IMR-90 (cell line): Measurements from ENCODE around the gene C11orf68. TPM values are rescaled to one million over a fixed set of nuclear protein-coding genes. Genes with fewer than 3 reads are reported as not detected.
A peak's percentile ranks its signal among the peaks of the same experiment; 100 is the strongest.

Source experiments
- ATAC-seq: fragments of 200-7000 bp; cut with Tn5 transposase; 2 replicates; pipeline ENCODE4 v1.9.1; 2020; ENCODE audit warnings: low read depth, mild to moderate bottlenecking, moderate library complexity
- BruUV-seq: library from RNA; stranded (reverse); fragments of 400-500 nt; replicated peaks from 2 replicates; lab custom pipeline; 2021; lab: Mats Ljungman, UMichigan
- CTCF ChIA-PET: fragments of 300-600 bp; formaldehyde crosslinking; extraction: SDS; loops from one replicate; lab custom pipeline; 2021; ENCODE audit warnings: antibody characterized with exemption; lab: Yijun Ruan, JAX
- POLR2A ChIA-PET: fragments of 300-600 bp; sonication (Branson Sonifier 250); formaldehyde crosslinking; loops from one replicate; lab custom pipeline; 2022; ENCODE audit warnings: antibody characterized with exemption; ENCODE audit not compliant: unreplicated experiment; lab: Charles Lee
- DNase-seq: peaks from one replicate; pipeline ENCODE4 v3.0.0; 2013
- H2AFZ ChIP-seq: replicated peaks from 2 replicates; pipeline ENCODE3; 2013; ENCODE audit warnings: low read length, mild to moderate bottlenecking; ENCODE audit not compliant: poor library complexity
- H2AK5ac ChIP-seq: 2 replicates; pipeline ENCODE4 v1.6.1; 2013; ENCODE audit warnings: low read depth, low read length, inconsistent platforms
- H2AK9ac ChIP-seq: replicated peaks from 2 replicates; pipeline ENCODE3; 2013; ENCODE audit warnings: mild to moderate bottlenecking, low read depth, low read length, moderate library complexity; ENCODE audit not compliant: poor library complexity
- H2BK120ac ChIP-seq: 2 replicates; pipeline ENCODE4 v1.6.1; 2013; ENCODE audit warnings: low read depth, low read length, inconsistent platforms
- H2BK15ac ChIP-seq: 3 replicates; pipeline ENCODE4 v1.6.1; 2013; ENCODE audit warnings: low read depth, low read length, inconsistent platforms
- H2BK20ac ChIP-seq: 2 replicates; pipeline ENCODE4 v1.6.1; 2013; ENCODE audit warnings: low read depth, mild to moderate bottlenecking, inconsistent platforms, low read length, moderate library complexity
- H2BK5ac ChIP-seq: 2 replicates; pipeline ENCODE4 v1.6.1; 2013; ENCODE audit warnings: mild to moderate bottlenecking, low read depth, low read length, inconsistent platforms; ENCODE audit not compliant: poor library complexity, severe bottlenecking
- H3K14ac ChIP-seq: replicated peaks from 2 replicates; pipeline ENCODE4 v1.6.1; 2013; ENCODE audit warnings: low read depth, low read length, inconsistent platforms
- H3K18ac ChIP-seq: 2 replicates; pipeline ENCODE4 v1.6.1; 2013; ENCODE audit warnings: low read depth, low read length, control low read depth
- H3K23ac ChIP-seq: 2 replicates; pipeline ENCODE4 v1.6.1; 2013; ENCODE audit warnings: low read depth, low read length, inconsistent platforms
- H3K27ac ChIP-seq: 2 replicates; pipeline ENCODE4 v1.5.1; 2013; ENCODE audit warnings: mild to moderate bottlenecking, control low read depth, low read length; ENCODE audit not compliant: insufficient read depth
- H3K27me3 ChIP-seq: 2 replicates; pipeline ENCODE4 v1.6.1; 2013; ENCODE audit warnings: low read length; ENCODE audit not compliant: control insufficient read depth, insufficient read depth
- H3K36me3 ChIP-seq: 2 replicates; pipeline ENCODE4 v1.6.1; 2013; ENCODE audit warnings: low read length, mixed read lengths; ENCODE audit not compliant: control insufficient read depth, insufficient read depth
- H3K4ac ChIP-seq: 2 replicates; pipeline ENCODE4 v1.6.1; 2013; ENCODE audit warnings: low read depth, low read length, inconsistent platforms
- H3K4me1 ChIP-seq: 2 replicates; pipeline ENCODE4 v1.6.1; 2013; ENCODE audit warnings: low read length, mixed read lengths; ENCODE audit not compliant: control insufficient read depth, insufficient read depth
- H3K4me2 ChIP-seq: 2 replicates; pipeline ENCODE4 v1.6.1; 2013; ENCODE audit warnings: low read depth, mild to moderate bottlenecking, control low read depth, low read length, moderate library complexity
- H3K4me3 ChIP-seq: 2 replicates; pipeline ENCODE4 v1.5.1; 2013; ENCODE audit warnings: low read depth, mild to moderate bottlenecking, control low read depth, low read length, moderate library complexity; ENCODE audit not compliant: insufficient read depth
- H3K56ac ChIP-seq: 2 replicates; pipeline ENCODE4 v1.6.1; 2013; ENCODE audit warnings: low read length, inconsistent platforms; ENCODE audit not compliant: insufficient read depth; ENCODE audit errors: extremely low read depth
- H3K79me1 ChIP-seq, 2 experiments: 2 replicates each; pipeline ENCODE4 v1.6.1; 2013; ENCODE audit warnings: low read length in 2 of 2, inconsistent platforms in 1 of 2, low read depth in 1 of 2
- H3K9ac ChIP-seq: 2 replicates; pipeline ENCODE4 v1.6.1; 2013; ENCODE audit warnings: low read depth, low read length, control low read depth
- H3K9me1 ChIP-seq: 2 replicates; pipeline ENCODE4 v1.6.1; 2013; ENCODE audit warnings: low read length, inconsistent platforms; ENCODE audit not compliant: insufficient read depth
- H3K9me3 ChIP-seq: 2 replicates; pipeline ENCODE4 v1.6.1; 2013; ENCODE audit warnings: low read length; ENCODE audit not compliant: control insufficient read depth, insufficient read depth
- H4K20me1 ChIP-seq: 2 replicates; pipeline ENCODE4 v1.6.1; 2013; ENCODE audit warnings: low read length, inconsistent platforms; ENCODE audit not compliant: insufficient read depth
- H4K5ac ChIP-seq: 2 replicates; pipeline ENCODE4 v1.6.1; 2013; ENCODE audit warnings: mild to moderate bottlenecking, low read depth, low read length, control low read depth
- H4K8ac ChIP-seq, 2 experiments: 2 replicates each; pipeline ENCODE4 v1.6.1; 2013; ENCODE audit warnings: low read depth in 2 of 2, low read length in 2 of 2, control low read depth in 1 of 2, inconsistent platforms in 1 of 2
- H4K91ac ChIP-seq: 2 replicates; pipeline ENCODE4 v1.6.1; 2013; ENCODE audit warnings: low read depth, low read length, inconsistent platforms; ENCODE audit not compliant: insufficient read depth
- MAFK ChIP-seq: IDR thresholded peaks from 2 replicates; pipeline ENCODE4 v1.6.1; 2012; ENCODE audit warnings: low read depth, low read length, improper control_type of control experiment
- POLR2A ChIP-seq: IDR thresholded peaks from 2 replicates; pipeline ENCODE4 v1.6.1; 2012; ENCODE audit warnings: mild to moderate bottlenecking, low read depth, low read length
- WGBS, 2 experiments: methylation state at CpG; one replicate each; pipeline versions ENCODE4 v1.1.5 to v1.1.7; 2013; ENCODE audit warnings: missing lambda C conversion rate in 2 of 2; ENCODE audit not compliant: insufficient read length in 1 of 2; ENCODE audit errors: extremely low coverage in 2 of 2; 5-methylcytosine and 5-hydroxymethylcytosine counted together
- dilution Hi-C: fragments of 300-500 bp; cut with HindIII; formaldehyde crosslinking; loops from one replicate; pipeline ENCODE4 v1.14.3; 2018; ENCODE audit warnings: low sequenced_read_pairs; ENCODE audit not compliant: unreplicated experiment
- in situ Hi-C: fragments of 300-500 bp; cut with MboI; formaldehyde crosslinking; loops from 3 replicates; pipeline ENCODE4 v1.14.3; 2019; ENCODE audit warnings: low sequenced_read_pairs, inconsistent platforms, mixed read lengths
- intact Hi-C: fragments of 100-400 bp; cut with micrococcal nuclease; formaldehyde crosslinking; loops from 2 replicates; pipeline ENCODE4 v1.10.0; 2022
- polyA plus RNA-seq, 3 experiments: library from polyadenylated mRNA; depleted of rRNA; stranded (reverse); fragments of >200 nt; gene quantifications; 2 replicates each; pipeline ENCODE4 v1.2.3, GENCODE V29; 2012; ENCODE audit warnings: low replicate concordance in 1 of 3
- total RNA-seq: library from RNA; depleted of rRNA; stranded (reverse); fragments of >200 nt; gene quantifications from 2 replicates; pipeline ENCODE4 v1.2.3, GENCODE V29; 2012

The C11orf68 gene
- total and polyA plus RNA-seq, 2 of the 4 experiments (the other 2 are of a cell fraction): 20.3 to 104 TPM

DNA sequence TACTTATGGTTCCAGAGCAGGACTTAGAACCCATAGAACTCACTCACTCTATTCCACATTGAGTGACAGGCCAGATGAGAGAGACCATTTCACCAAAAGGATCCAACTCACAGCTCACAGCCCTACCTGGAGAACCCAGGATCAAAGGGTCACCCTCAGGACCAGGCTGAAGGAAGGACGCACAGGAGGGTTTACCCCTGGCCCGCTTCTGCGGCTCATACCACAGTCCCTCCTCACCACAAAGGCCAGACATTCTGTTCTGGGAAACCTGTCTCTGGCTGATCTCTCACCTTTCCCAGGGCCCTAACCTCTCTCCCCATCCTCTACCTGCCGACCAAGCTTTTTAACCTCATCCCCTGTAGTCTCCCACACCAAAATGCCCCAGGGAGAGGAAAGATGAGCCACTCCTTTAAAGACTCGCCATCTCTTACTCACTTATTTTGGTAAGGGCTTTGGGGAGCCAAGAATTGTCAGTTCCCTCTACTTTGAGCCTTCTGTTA, 23.3 kb downstream of the C11orf68 start:
- Histone ChIP-seq H3K9me1 (0 out of 2 replicates have a peak, but pooled peaks cover 4% of the 10 kb centered on the region), H4K5ac (peak overlapping the region; percentile 12; the same call in 1 of the 2 replicates), H3K18ac (no peak overlapping the region), H3K56ac (0 out of 2 replicates have a peak overlapping the region, but pooled peaks have one; percentile 5), H4K8ac (peak overlapping the region in 1 of 2 experiments; percentile 57; a peak in 2 of 4 replicates), H3K9ac (peak overlapping the region; percentile 54; the same call in 1 of the 2 replicates), H2AFZ (no peak overlapping the region), H3K4ac (peak overlapping the region; percentile 46), H2BK15ac (no peak overlapping the region), H3K23ac (peak overlapping the region; percentile 99), H4K20me1 (peaks cover 91% of the 10 kb centered on the region), H3K27me3 (no peaks in the 10 kb centered on the region), H3K14ac (peak overlapping the region; percentile 23), H3K79me1 (peaks cover under 1 to 22% of the 10 kb centered on the region in 2 experiments; a peak in 3 of 4 replicates), H2BK5ac (peak overlapping the region; percentile 72), H3K27ac (peak overlapping the region; percentile 22), H4K91ac (no peak overlapping the region), H3K9me3 (no peaks in the 10 kb centered on the region), H3K4me2 (peak overlapping the region; percentile 69), H2BK120ac (0 out of 2 replicates have a peak overlapping the region, but pooled peaks have one; percentile 10), H3K4me1 (peaks cover 33% of the 10 kb centered on the region), H2AK9ac (no peak overlapping the region), H3K4me3 (peak overlapping the region; percentile 5; the same call in 1 of the 2 replicates), H2BK20ac (no peak overlapping the region), H2AK5ac (peak overlapping the region; percentile 0; the same call in 1 of the 2 replicates), H3K36me3 (peaks cover 46% of the 10 kb centered on the region)
- TF ChIP-seq POLR2A (peak; percentile 17), MAFK (no peak)
- BruUV-seq: no TSS peak
- intact Hi-C loops: no loop called here
- POLR2A ChIA-PET: interaction anchor here (0.7 kb wide), 2 partner anchors 79 to 117 kb away, joined by 5 read pairs; no protein-coding TSS in a partner anchor
- dilution Hi-C loops: no loop called here
- CTCF ChIA-PET: interaction anchor here (1.2 kb wide), 1 partner anchor 125 kb away, joined by 4 read pairs; no protein-coding TSS in a partner anchor
- in situ Hi-C loops: no loop called here
- no peak for ATAC-seq
- WGBS, 2 experiments: 100% methylated on average over 3 of the region's 5 CpGs; no CpG with 5 or more reads in 1 of the 2 experiments
- no peak for DNase-seq
